Neural progenitor cell (in vitro differentiated cells): ENCODE measurements around the gene LRRC18. TPM values are rescaled to one million over a fixed set of nuclear protein-coding genes. Genes with fewer than 3 reads are reported as not detected.

ENCODE experiments used
- DNase-seq: peaks from one replicate; pipeline ENCODE4 v3.0.0-alpha.2; 2016; ENCODE audit warnings: low spot score
- H2AFZ ChIP-seq: fragments of 200-600 bp; sonication (generic); replicated peaks from 2 replicates; pipeline ENCODE4 v1.6.1; 2016; ENCODE audit warnings: antibody characterized with exemption
- H3F3A ChIP-seq: fragments of 200-600 bp; sonication (generic); 2 replicates; pipeline ENCODE4 v1.6.1; 2016; ENCODE audit warnings: antibody characterized with exemption, low read depth
- H3K27ac ChIP-seq: fragments of 200-600 bp; sonication (generic); 2 replicates; pipeline ENCODE4 v1.5.1; 2016; ENCODE audit warnings: mild to moderate bottlenecking
- H3K27me3 ChIP-seq: fragments of 200-600 bp; sonication (generic); 2 replicates; pipeline ENCODE4 v1.6.1; 2016; ENCODE audit warnings: mild to moderate bottlenecking, moderate library complexity
- H3K36me3 ChIP-seq: fragments of 200-600 bp; sonication (generic); 2 replicates; pipeline ENCODE4 v1.5.1; 2016
- H3K4me1 ChIP-seq: fragments of 200-600 bp; sonication (generic); 2 replicates; pipeline ENCODE4 v1.6.1; 2016; ENCODE audit warnings: mixed run types
- H3K4me2 ChIP-seq: fragments of 200-600 bp; sonication (generic); 2 replicates; pipeline ENCODE4 v1.6.1; 2016
- H3K4me3 ChIP-seq: fragments of 200-600 bp; sonication (generic); 2 replicates; pipeline ENCODE4 v1.5.1; 2016
- H3K79me2 ChIP-seq: fragments of 200-600 bp; sonication (generic); 2 replicates; pipeline ENCODE4 v1.6.1; 2016; ENCODE audit warnings: low read depth
- H3K9ac ChIP-seq: fragments of 200-600 bp; sonication (generic); 2 replicates; pipeline ENCODE4 v1.6.1; 2016
- H3K9me3 ChIP-seq: fragments of 200-600 bp; sonication (generic); 2 replicates; pipeline ENCODE4 v1.5.1; 2016; ENCODE audit warnings: low read depth
- H4K20me1 ChIP-seq: fragments of 200-600 bp; sonication (generic); 2 replicates; pipeline ENCODE4 v1.6.1; 2016; ENCODE audit warnings: low read depth
- H3K27ac Mint-ChIP-seq: 3 replicates; pipeline ENCODE4 v1.8.0; 2021; ENCODE audit warnings: mixed read lengths
- H3K27me3 Mint-ChIP-seq: 2 replicates; pipeline ENCODE4 v1.8.0; 2022; ENCODE audit warnings: low read depth, mild to moderate bottlenecking, inconsistent platforms, moderate library complexity, mixed read lengths; ENCODE audit not compliant: insufficient read depth
- H3K36me3 Mint-ChIP-seq: 3 replicates; pipeline ENCODE4 v1.8.0; 2021; ENCODE audit warnings: mixed read lengths
- H3K4me1 Mint-ChIP-seq: 3 replicates; pipeline ENCODE4 v1.8.0; 2021; ENCODE audit warnings: mixed read lengths
- H3K4me3 Mint-ChIP-seq: 3 replicates; pipeline ENCODE4 v1.8.0; 2021; ENCODE audit warnings: mild to moderate bottlenecking, moderate library complexity, mixed read lengths
- H3K9me3 Mint-ChIP-seq: 3 replicates; pipeline ENCODE4 v1.8.0; 2020; ENCODE audit warnings: mixed read lengths
- CTCF ChIP-seq: fragments of 200-600 bp; sonication (generic); IDR thresholded peaks from 2 replicates; pipeline ENCODE4 v1.5.1; 2017; ENCODE audit warnings: antibody characterized with exemption, mild to moderate bottlenecking
- EZH2 ChIP-seq: fragments of 200-600 bp; sonication (generic); IDR thresholded peaks from 2 replicates; pipeline ENCODE4 v1.6.1; 2017; ENCODE audit warnings: antibody characterized with exemption, mild to moderate bottlenecking, moderate library complexity
- EZH2phosphoT487 ChIP-seq: fragments of 200-600 bp; sonication (generic); IDR thresholded peaks from 2 replicates; pipeline ENCODE4 v1.6.1; 2017; ENCODE audit warnings: antibody characterized with exemption
- total RNA-seq: library from RNA; depleted of rRNA; stranded (reverse); fragments of >200 nt; gene quantifications from 2 replicates; pipeline ENCODE4 v1.2.3, GENCODE V29; 2015; ENCODE audit warnings: low replicate concordance

LRRC18 gene
- total RNA-seq, 1 donor from 2014 or later, result not detected

- no peak overlapping the region for H2AFZ ChIP-seq
Measured at GRCh38 chr10:48894911-48895802, 44.5 kb downstream of the LRRC18 start.

GRCh38 chr10:48890888-48891850, 48.5 kb downstream of the LRRC18 start:
- peak; percentile 31 for DNase-seq
- H3K4me1 ChIP-seq, result peaks cover 5% of the 10 kb centered on the region
- H3F3A ChIP-seq, result no peaks in the 10 kb centered on the region
- H3K79me2 ChIP-seq, result no peaks in the 10 kb centered on the region
- no peak overlapping the region for H3K9ac ChIP-seq
- H3K36me3 ChIP-seq, result no peaks in the 10 kb centered on the region
- Mint-ChIP-seq H3K4me1 (peaks cover 4% of the 10 kb centered on the region), H3K27ac (no peak overlapping the region), H3K9me3 (no peaks in the 10 kb centered on the region), H3K4me3 (no peak overlapping the region), H3K27me3 (peaks cover 6% of the 10 kb centered on the region), H3K36me3 (no peaks in the 10 kb centered on the region)
- no peaks in the 10 kb centered on the region for H3K27me3 ChIP-seq
- no peak overlapping the region for H3K4me2 ChIP-seq
- no peaks in the 10 kb centered on the region for H4K20me1 ChIP-seq
- H3K27ac ChIP-seq, result no peak overlapping the region
- TF ChIP-seq EZH2, result no peak
- no peak for TF ChIP-seq CTCF
- no peak for TF ChIP-seq EZH2phosphoT487
- H3K9me3 ChIP-seq, result no peaks in the 10 kb centered on the region
- H3K4me3 ChIP-seq, result no peak overlapping the region
- no peak overlapping the region for H2AFZ ChIP-seq

More at GRCh38 chr10:48894911-48895802, 44.5 kb downstream of the LRRC18 start:
- Histone ChIP-seq H3K4me1 (peaks cover 5% of the 10 kb centered on the region), H3K9me3 (no peaks in the 10 kb centered on the region), H3K27ac (no peak overlapping the region), H3K4me3 (no peak overlapping the region), H3K79me2 (no peaks in the 10 kb centered on the region), H3K27me3 (no peaks in the 10 kb centered on the region), H3F3A (no peaks in the 10 kb centered on the region), H3K36me3 (no peaks in the 10 kb centered on the region), H3K9ac (no peak overlapping the region), H3K4me2 (no peak overlapping the region), H4K20me1 (no peaks in the 10 kb centered on the region)
- Mint-ChIP-seq H3K4me1 (peaks cover 4% of the 10 kb centered on the region), H3K27ac (no peak overlapping the region), H3K36me3 (no peaks in the 10 kb centered on the region), H3K9me3 (no peaks in the 10 kb centered on the region), H3K27me3 (peaks cover 6% of the 10 kb centered on the region), H3K4me3 (no peak overlapping the region)
- DNase-seq, result peak; percentile 13
- TF ChIP-seq CTCF (no peak), EZH2phosphoT487 (no peak), EZH2 (no peak)

- no peaks in the 10 kb centered on the region for H3K9me3 Mint-ChIP-seq
- no peak overlapping the region for H3K4me3 Mint-ChIP-seq
- H3K27me3 Mint-ChIP-seq, result peaks cover 2% of the 10 kb centered on the region
- DNase-seq, result no peak
- H3K36me3 Mint-ChIP-seq, result no peaks in the 10 kb centered on the region
- H3K4me1 Mint-ChIP-seq, result peaks cover 4% of the 10 kb centered on the region
- Histone ChIP-seq H2AFZ (no peak overlapping the region), H3K27me3 (no peaks in the 10 kb centered on the region), H3K9ac (no peak overlapping the region), H3K4me3 (no peak overlapping the region), H3K4me1 (no peaks in the 10 kb centered on the region), H4K20me1 (no peaks in the 10 kb centered on the region), H3K4me2 (no peak overlapping the region), H3K79me2 (no peaks in the 10 kb centered on the region), H3F3A (no peaks in the 10 kb centered on the region), H3K9me3 (no peaks in the 10 kb centered on the region), H3K27ac (no peak overlapping the region), H3K36me3 (no peaks in the 10 kb centered on the region)
- no peak for TF ChIP-seq CTCF
- no peak for TF ChIP-seq EZH2
- TF ChIP-seq EZH2phosphoT487, result no peak
- no peak overlapping the region for H3K27ac Mint-ChIP-seq
Measured at GRCh38 chr10:48887982-48888381, 51.7 kb downstream of the LRRC18 start.
